ENCODE results near the gene ADIPOR2.

ADIPOR2 gene

DNA sequence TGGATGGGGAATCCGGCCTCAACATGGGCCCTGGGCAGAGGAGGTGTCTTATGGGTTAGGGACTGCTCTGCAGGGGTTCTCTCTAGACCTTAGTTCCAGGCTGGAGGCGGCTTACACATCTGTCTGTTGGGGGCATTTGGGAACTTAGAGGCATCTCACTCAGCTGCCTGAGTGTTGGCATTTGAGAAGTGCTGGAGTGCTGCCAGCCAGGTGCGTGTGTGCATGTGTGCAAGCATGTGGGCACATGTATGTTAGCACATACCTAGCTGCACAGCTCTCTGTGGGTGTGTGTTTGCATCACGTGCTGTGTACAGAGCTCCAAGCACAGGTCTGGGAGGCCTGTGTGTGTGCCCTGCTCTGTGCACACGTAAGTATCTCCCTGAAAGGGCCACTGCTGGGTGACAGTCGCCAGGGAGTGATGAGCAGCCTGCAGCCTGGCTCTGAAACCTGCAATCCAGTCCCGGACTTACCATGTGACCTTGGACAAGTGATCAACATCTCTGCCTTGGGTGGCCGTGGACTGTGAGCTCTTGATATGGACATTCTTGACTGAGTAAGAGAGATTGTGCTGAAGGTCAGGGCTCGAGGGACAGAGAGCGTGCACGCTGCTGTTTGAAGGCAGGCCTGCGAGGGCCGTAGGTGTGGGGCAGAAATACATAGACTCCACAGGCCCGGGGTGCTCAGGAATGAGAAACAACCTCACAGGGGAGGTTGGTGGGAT is 134.7 kb downstream of the ADIPOR2 start:
- no peak for DNase-seq (ENCODE audit: low read depth)
- TF ChIP-seq, protein P1, sequence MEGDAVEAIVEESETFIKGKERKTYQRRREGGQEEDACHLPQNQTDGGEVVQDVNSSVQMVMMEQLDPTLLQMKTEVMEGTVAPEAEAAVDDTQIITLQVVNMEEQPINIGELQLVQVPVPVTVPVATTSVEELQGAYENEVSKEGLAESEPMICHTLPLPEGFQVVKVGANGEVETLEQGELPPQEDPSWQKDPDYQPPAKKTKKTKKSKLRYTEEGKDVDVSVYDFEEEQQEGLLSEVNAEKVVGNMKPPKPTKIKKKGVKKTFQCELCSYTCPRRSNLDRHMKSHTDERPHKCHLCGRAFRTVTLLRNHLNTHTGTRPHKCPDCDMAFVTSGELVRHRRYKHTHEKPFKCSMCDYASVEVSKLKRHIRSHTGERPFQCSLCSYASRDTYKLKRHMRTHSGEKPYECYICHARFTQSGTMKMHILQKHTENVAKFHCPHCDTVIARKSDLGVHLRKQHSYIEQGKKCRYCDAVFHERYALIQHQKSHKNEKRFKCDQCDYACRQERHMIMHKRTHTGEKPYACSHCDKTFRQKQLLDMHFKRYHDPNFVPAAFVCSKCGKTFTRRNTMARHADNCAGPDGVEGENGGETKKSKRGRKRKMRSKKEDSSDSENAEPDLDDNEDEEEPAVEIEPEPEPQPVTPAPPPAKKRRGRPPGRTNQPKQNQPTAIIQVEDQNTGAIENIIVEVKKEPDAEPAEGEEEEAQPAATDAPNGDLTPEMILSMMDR (IDR thresholded peaks at IDR 0.05; ENCODE audit: low read length, missing control alignments) = no peak
- H3K4me3 ChIP-seq (replicated peaks; ENCODE audit: low read depth, low read length) = no peak overlapping the region

DNA sequence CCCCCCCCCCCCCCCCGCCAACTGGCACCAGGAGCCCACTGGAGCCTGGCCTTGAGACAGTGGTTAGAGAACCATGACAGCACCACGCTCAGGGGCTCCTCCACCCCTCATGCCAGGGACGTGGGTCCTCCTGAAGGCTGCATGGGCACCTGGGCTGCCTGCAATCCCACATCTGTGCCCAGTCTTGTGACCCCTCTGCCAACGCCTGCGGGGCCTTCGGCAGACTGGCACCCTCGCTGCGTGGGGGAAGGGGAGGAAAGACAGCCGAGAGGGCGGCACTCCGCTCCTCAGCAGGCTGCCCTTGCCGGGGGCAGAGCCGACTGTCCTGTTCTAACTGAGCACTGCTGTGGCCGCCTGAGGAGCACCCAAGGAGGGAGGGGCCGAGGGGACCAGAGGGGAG is 135.5 kb downstream of the ADIPOR2 start:
- no peak overlapping the region for H3K4me3 ChIP-seq (replicated peaks; ENCODE audit: low read depth, low read length)
- DNase-seq (ENCODE audit: low read depth) = no peak
- TF ChIP-seq, protein P1 (IDR thresholded peaks at IDR 0.05; ENCODE audit: low read length, missing control alignments) = no peak

DNA sequence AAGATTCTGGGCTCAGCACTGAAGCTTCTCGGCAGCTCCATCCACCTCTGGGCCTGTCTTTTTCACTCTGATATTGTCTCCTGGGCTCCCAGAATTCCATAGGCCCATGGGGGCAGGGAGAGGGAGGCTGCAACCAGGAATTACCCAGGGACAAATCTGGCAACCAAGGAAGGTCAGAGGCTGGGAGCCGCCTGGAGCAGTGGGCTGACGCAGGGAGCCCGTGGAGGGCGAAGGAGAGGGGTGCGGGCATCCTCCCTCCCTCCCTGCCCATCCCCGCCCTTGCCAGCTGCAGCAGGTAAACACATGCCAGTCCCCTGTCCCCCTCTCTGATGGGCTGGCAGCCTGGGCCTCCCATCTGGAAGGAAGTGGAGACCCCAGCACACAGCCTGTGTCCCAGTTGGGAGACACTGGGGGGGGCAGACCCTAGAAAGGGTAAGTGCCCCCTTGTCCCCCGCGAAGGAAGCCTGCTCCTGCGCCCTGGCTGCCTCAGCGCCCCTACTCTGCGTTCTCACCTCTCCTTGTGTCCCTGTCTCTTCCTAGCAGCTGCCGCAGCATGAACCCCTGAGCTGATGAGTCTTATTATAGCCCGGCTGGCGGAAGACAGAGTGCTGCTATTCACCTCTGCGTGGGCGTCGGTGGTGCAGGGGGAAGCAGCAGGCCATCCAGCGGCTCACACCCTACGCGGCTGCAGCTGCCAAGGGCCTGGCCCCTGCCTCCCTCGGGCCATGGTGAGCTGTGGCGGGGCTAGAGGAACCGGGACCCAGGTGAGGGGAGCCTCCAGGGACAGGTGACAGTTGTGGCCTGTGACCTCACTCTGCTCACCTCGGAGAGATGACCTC is 136.2 kb downstream of the ADIPOR2 start:
- H3K4me3 ChIP-seq (replicated peaks; ENCODE audit: low read depth, low read length) = no peak overlapping the region
- DNase-seq (ENCODE audit: low read depth) = no peak
- TF ChIP-seq, protein P1 (IDR thresholded peaks at IDR 0.05; ENCODE audit: low read length, missing control alignments) = no peak

DNA sequence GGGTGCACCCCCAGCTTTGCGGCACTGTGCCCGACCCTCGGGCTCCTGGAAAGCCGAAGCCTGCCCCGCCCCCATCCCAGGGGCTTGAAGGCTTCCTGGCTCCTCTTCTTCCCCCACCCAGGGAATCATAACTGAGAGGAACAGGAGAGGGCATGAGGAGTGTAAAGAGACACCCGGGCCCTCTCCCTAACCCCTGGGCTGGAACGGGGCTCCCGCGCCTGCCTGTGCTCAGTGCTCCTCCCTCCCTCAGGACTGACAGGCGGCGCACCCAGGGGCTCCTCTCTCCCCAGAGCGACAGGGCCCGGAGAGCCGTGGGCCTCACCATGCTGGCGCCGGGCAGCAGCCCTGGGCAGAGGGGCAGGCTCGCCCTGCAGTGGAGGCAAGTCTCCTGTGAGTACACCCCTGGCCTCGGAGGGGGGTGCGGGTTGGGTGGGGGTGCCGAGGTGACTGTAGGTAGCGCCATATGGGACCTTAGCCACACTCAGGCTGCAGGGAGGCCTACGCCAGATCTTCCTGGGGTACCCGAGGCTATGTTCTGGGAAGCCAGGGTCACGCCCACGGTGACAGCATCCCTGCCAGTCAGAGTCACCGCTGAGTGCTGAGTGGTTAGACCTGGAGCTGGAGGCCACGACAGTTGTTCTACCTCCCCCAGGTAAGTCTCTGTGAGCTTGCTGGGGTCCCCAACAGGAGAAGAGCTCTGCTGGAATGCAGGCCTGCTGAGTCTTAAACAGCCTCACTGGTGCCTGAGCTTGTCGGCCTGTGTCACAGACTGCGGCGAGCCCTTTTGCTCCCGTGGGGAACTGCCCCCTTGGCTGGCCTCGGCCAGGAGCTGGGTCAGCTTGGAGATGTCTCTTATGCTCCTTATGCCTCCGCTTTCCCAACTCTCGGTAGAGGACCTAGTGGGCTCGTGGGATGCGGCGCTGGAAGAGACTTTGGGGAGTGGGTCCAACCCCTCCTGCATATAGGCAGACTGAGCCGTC is 137.2 kb downstream of the ADIPOR2 start:
- H3K4me3 ChIP-seq (replicated peaks; ENCODE audit: low read depth, low read length) = no peak overlapping the region
- TF ChIP-seq, protein P1 (IDR thresholded peaks at IDR 0.05; ENCODE audit: low read length, missing control alignments) = no peak
- DNase-seq (ENCODE audit: low read depth) = no peak

DNA sequence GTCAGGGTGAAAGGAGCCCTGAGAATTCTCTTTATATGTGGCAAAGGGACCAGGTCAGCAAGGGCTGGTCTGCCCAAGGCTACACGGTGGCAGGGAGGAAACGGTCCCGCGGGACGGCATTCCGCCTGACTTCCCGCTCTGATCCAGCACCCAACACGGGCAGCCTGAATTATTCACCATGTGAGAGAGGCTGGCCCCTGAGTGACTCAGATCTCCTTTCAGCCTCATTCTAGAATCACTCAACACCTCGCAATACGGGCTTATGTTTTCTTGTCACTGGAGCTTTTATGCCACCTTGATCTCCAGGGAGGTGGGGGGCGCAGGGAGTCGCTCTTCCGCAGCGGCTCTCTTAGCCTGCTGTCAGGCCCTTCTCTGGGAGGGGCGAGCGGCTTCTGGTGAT is 138.0 kb downstream of the ADIPOR2 start:
- H3K4me3 ChIP-seq (replicated peaks; ENCODE audit: low read depth, low read length) = no peak overlapping the region
- TF ChIP-seq, protein P1 (IDR thresholded peaks at IDR 0.05; ENCODE audit: low read length, missing control alignments) = no peak
- DNase-seq (ENCODE audit: low read depth) = no peak

DNA sequence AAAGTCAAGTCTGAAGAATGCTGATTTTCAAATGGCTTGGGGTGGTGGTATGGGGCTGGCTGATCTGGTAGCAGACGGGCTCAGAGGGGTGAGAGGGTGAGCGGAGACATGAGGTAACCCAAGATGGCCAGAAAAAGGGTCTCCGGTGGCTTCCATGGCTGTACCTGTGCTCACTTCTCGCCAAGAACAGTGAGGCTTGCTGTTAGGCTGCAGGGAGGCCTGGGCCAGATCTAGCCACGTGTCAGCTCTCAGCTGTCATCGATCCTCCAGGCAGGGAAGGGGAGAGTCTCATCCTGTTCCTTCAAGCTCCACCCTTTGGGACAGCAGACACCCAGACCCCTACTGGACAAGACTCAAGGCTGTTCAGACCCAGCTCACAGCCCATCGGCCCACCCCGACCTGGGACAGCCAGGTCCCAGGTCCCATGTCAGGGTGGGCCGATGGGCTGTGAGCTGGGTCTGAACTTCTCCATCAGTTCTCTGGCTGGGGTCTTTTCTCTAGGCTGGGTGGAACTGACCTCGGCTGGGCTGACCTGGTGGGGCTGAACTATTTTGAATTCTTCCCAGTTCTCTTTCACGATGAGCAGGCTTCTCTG is 138.5 kb downstream of the ADIPOR2 start:
- TF ChIP-seq, protein P1 (IDR thresholded peaks at IDR 0.05; ENCODE audit: low read length, missing control alignments) = no peak
- H3K4me3 ChIP-seq (replicated peaks; ENCODE audit: low read depth, low read length) = no peak overlapping the region
- no peak for DNase-seq (ENCODE audit: low read depth)
